A673 (cell line): ENCODE results near the gene THNSL1. TPM values are rescaled to one million over a fixed set of nuclear protein-coding genes. Genes with fewer than 3 reads are reported as not detected.
A peak's percentile ranks its signal among the peaks of the same experiment; 100 is the strongest.

Source experiments
- BruUV-seq: library from RNA; stranded (reverse); fragments of 400-500 nt; replicated peaks from 2 replicates; lab custom pipeline; 2021; lab: Mats Ljungman, UMichigan
- CTCF ChIA-PET: fragments of 300-600 bp; sonication (Branson Sonifier 250); formaldehyde crosslinking; loops from one replicate; lab custom pipeline; 2022; ENCODE audit warnings: antibody characterized with exemption; lab: Charles Lee
- POLR2A ChIA-PET: fragments of 300-600 bp; sonication (Branson Sonifier 250); formaldehyde crosslinking; loops from one replicate; lab custom pipeline; 2022; ENCODE audit warnings: antibody characterized with exemption; ENCODE audit not compliant: low non-redundant PET; lab: Charles Lee
- DNase-seq: peaks from one replicate; pipeline ENCODE4 v3.0.0-alpha.2; 2015; ENCODE audit warnings: low spot score
- H3K27ac ChIP-seq: fragments of 200-600 bp; sonication (generic); 2 replicates; pipeline ENCODE4 v1.5.1; 2016; ENCODE audit warnings: mixed run types, low read depth, mild to moderate bottlenecking, mixed read lengths, antibody characterized with exemption, low read length; ENCODE audit not compliant: poor library complexity, severe bottlenecking
- H3K27me3 ChIP-seq: fragments of 200-600 bp; sonication (generic); replicated peaks from 2 replicates; pipeline ENCODE4 v1.6.1; 2017; ENCODE audit warnings: mixed run types, low read depth, mild to moderate bottlenecking, mixed read lengths, antibody characterized with exemption, low read length; ENCODE audit not compliant: insufficient read depth, poor library complexity
- H3K36me3 ChIP-seq: fragments of 200-600 bp; sonication (generic); 2 replicates; pipeline ENCODE4 v1.6.1; 2016; ENCODE audit warnings: mixed run types, mild to moderate bottlenecking, mixed read lengths, antibody characterized with exemption, low read length; ENCODE audit not compliant: insufficient read depth, poor library complexity, severe bottlenecking
- H3K4me1 ChIP-seq: fragments of 200-600 bp; sonication (generic); 2 replicates; pipeline ENCODE4 v1.6.1; 2017; ENCODE audit warnings: mixed run types, mild to moderate bottlenecking, mixed read lengths, antibody characterized with exemption, low read length; ENCODE audit not compliant: insufficient read depth, poor library complexity, severe bottlenecking
- H3K4me3 ChIP-seq: fragments of 200-600 bp; sonication (generic); 2 replicates; pipeline ENCODE4 v1.5.1; 2016; ENCODE audit warnings: low read depth, mixed run types, mild to moderate bottlenecking, mixed read lengths, low read length; ENCODE audit not compliant: poor library complexity, severe bottlenecking
- H3K9me3 ChIP-seq: fragments of 200-600 bp; sonication (generic); 2 replicates; pipeline ENCODE4 v1.6.1; 2016; ENCODE audit warnings: mixed run types, low read depth, mild to moderate bottlenecking, mixed read lengths, antibody characterized with exemption, low read length; ENCODE audit not compliant: poor library complexity, severe bottlenecking
- CTCF ChIP-seq: fragments of 300-800, 200-600 bp; sonication (generic); conservative IDR thresholded peaks from 2 replicates; pipeline ENCODE4 v1.5.1; 2017; ENCODE audit warnings: low read depth, mild to moderate bottlenecking, antibody characterized with exemption, low read length, moderate library complexity, mixed read lengths
- EZH2 ChIP-seq: fragments of 200-600 bp; sonication (generic); IDR thresholded peaks from 2 replicates; pipeline ENCODE4 v1.6.1; 2017; ENCODE audit warnings: borderline replicate concordance, low read depth, mild to moderate bottlenecking, mixed read lengths, antibody characterized with exemption, low read length; ENCODE audit not compliant: poor library complexity, severe bottlenecking
- intact Hi-C: fragments of 100-400 bp; cut with micrococcal nuclease; formaldehyde crosslinking; loops from one replicate; pipeline ENCODE4 v1.10.0; 2022; ENCODE audit not compliant: unreplicated experiment
- total RNA-seq: library from RNA; stranded (reverse); gene quantifications from 2 replicates; pipeline ENCODE4 v1.2.3, GENCODE V29; 2021

THNSL1 gene
- total RNA-seq, 1 experiment from 2014 or later = 7.1 TPM

- H3K9me3 ChIP-seq = no peaks in the 10 kb centered on the region
- TF ChIP-seq CTCF (no peak), EZH2 (no peak)
- DNase-seq = no peak
- no peak overlapping the region for H3K27ac ChIP-seq
- H3K4me1 ChIP-seq = no peaks in the 10 kb centered on the region
- no peaks in the 10 kb centered on the region for H3K36me3 ChIP-seq
- H3K27me3 ChIP-seq = no peaks in the 10 kb centered on the region
- ChIA-PET CTCF (no interaction called here), POLR2A (no interaction called here)
- no TSS peak for BruUV-seq
- no peak overlapping the region for H3K4me3 ChIP-seq
- intact Hi-C loops = no loop called here
These were observed 49.5 kb downstream of the THNSL1 start for GRCh38 chr10:25065761-25066476.

- Histone ChIP-seq H3K4me3 (no peak overlapping the region), H3K4me1 (no peaks in the 10 kb centered on the region), H3K9me3 (no peaks in the 10 kb centered on the region), H3K36me3 (no peaks in the 10 kb centered on the region), H3K27me3 (no peaks in the 10 kb centered on the region), H3K27ac (no peak overlapping the region)
- no TSS peak for BruUV-seq
- intact Hi-C loops = no loop called here
- CTCF ChIA-PET = no interaction called here
- peak; percentile 66 for DNase-seq
- POLR2A ChIA-PET = no interaction called here
- no peak for TF ChIP-seq EZH2
- TF ChIP-seq CTCF = no peak
These were observed 52.0 kb downstream of the THNSL1 start for GRCh38 chr10:25068152-25069058.

- POLR2A ChIA-PET = no interaction called here
- CTCF ChIA-PET = no interaction called here
- Histone ChIP-seq H3K27me3 (no peaks in the 10 kb centered on the region), H3K4me3 (no peak overlapping the region), H3K9me3 (no peaks in the 10 kb centered on the region), H3K36me3 (no peaks in the 10 kb centered on the region), H3K27ac (no peak overlapping the region), H3K4me1 (no peaks in the 10 kb centered on the region)
- no peak for TF ChIP-seq EZH2
- no peak for TF ChIP-seq CTCF
- intact Hi-C loops = no loop called here
- DNase-seq = peak; percentile 44
- BruUV-seq = no TSS peak
These were observed 54.8 kb downstream of the THNSL1 start for GRCh38 chr10:25071227-25071626.
